GM19099 (cell line): ENCODE measurements around the gene TRPM8.

Experiments used
- POLR2A ChIP-seq: IDR thresholded peaks from 3 replicates; pipeline ENCODE4 v1.6.1; 2011; ENCODE audit warnings: low read depth; ENCODE audit not compliant: insufficient read length; ENCODE audit errors: extremely low read depth

The TRPM8 gene

GRCh38 chr2:233983445-233983844 is 66.3 kb downstream of the TRPM8 start:
- TF ChIP-seq POLR2A, result no peak

GRCh38 chr2:233988581-233988980 is 71.4 kb downstream of the TRPM8 start:
- no peak for TF ChIP-seq POLR2A

GRCh38 chr2:233989221-233989858 is 72.2 kb downstream of the TRPM8 start:
- TF ChIP-seq POLR2A, result no peak

GRCh38 chr2:233990261-233990798 is 73.2 kb downstream of the TRPM8 start:
- TF ChIP-seq POLR2A, result no peak

GRCh38 chr2:233991196-233991595 is 74.0 kb downstream of the TRPM8 start:
- no peak for TF ChIP-seq POLR2A

- TF ChIP-seq POLR2A, result no peak
These were observed 75.5 kb downstream of the TRPM8 start for GRCh38 chr2:233992513-233993217.

GRCh38 chr2:233993461-233993860 is 76.3 kb downstream of the TRPM8 start:
- TF ChIP-seq POLR2A, result no peak

- no peak for TF ChIP-seq POLR2A
These were observed 77.0 kb downstream of the TRPM8 start for GRCh38 chr2:233994151-233994550.

- no peak for TF ChIP-seq POLR2A
These were observed 78.8 kb downstream of the TRPM8 start for GRCh38 chr2:233996000-233996399.

- no peak for TF ChIP-seq POLR2A
These were observed 79.3 kb downstream of the TRPM8 start for GRCh38 chr2:233996461-233996860.

GRCh38 chr2:233997707-233998106 is 80.5 kb downstream of the TRPM8 start:
- TF ChIP-seq POLR2A, result no peak

GRCh38 chr2:233999182-233999581 is 82.0 kb downstream of the TRPM8 start:
- TF ChIP-seq POLR2A, result no peak

GRCh38 chr2:234001380-234002160 is 84.4 kb downstream of the TRPM8 start:
- no peak for TF ChIP-seq POLR2A

- no peak for TF ChIP-seq POLR2A
These were observed 85.1 kb downstream of the TRPM8 start for GRCh38 chr2:234002281-234002680.

- no peak for TF ChIP-seq POLR2A
These were observed 86.9 kb downstream of the TRPM8 start for GRCh38 chr2:234003972-234004617.
